Neuronal stem cell (in vitro differentiated cells): Measurements from ENCODE around the gene PPFIA1. TPM values are rescaled to one million over a fixed set of nuclear protein-coding genes. Genes with fewer than 3 reads are reported as not detected.

Experiments
- DNase-seq: peaks from one replicate; pipeline ENCODE4 v3.0.0-alpha.2; 2013; ENCODE audit warnings: low spot score
- H2AFZ ChIP-seq: one replicate; pipeline ENCODE4 v1.6.1; 2013; ENCODE audit warnings: mild to moderate bottlenecking, low read length, inconsistent platforms
- H2AK5ac ChIP-seq: 2 replicates; pipeline ENCODE4 v1.6.1; 2013; ENCODE audit warnings: low read depth, mild to moderate bottlenecking, inconsistent platforms, low read length, moderate library complexity, mixed read lengths
- H2BK120ac ChIP-seq: 2 replicates; pipeline ENCODE4 v1.6.1; 2013; ENCODE audit warnings: low read depth, mild to moderate bottlenecking, inconsistent platforms, low read length, moderate library complexity, mixed read lengths
- H2BK12ac ChIP-seq: one replicate; pipeline ENCODE4 v1.6.1; 2013; ENCODE audit warnings: low read length, inconsistent platforms
- H2BK15ac ChIP-seq: 2 replicates; pipeline ENCODE4 v1.6.1; 2013; ENCODE audit warnings: mild to moderate bottlenecking, low read length, inconsistent platforms, mixed read lengths
- H2BK5ac ChIP-seq: one replicate; pipeline ENCODE4 v1.6.1; 2013; ENCODE audit warnings: inconsistent platforms, mild to moderate bottlenecking, low read length, moderate library complexity
- H3K14ac ChIP-seq: one replicate; pipeline ENCODE4 v1.6.1; 2013; ENCODE audit warnings: low read length, inconsistent platforms
- H3K18ac ChIP-seq: 2 replicates; pipeline ENCODE4 v1.6.1; 2013; ENCODE audit warnings: low read length, inconsistent platforms
- H3K23ac ChIP-seq: 2 replicates; pipeline ENCODE4 v1.6.1; 2013; ENCODE audit warnings: low read depth, mild to moderate bottlenecking, mixed read lengths, low read length, inconsistent platforms; ENCODE audit not compliant: poor library complexity
- H3K27ac ChIP-seq: replicated peaks from 3 replicates; pipeline ENCODE4 v1.5.1; 2013; ENCODE audit warnings: low read length, inconsistent platforms
- H3K27me3 ChIP-seq, 3 experiments: 2 replicates each; pipeline ENCODE4 v1.6.1; 2013; ENCODE audit warnings: low read length in 3 of 3, mild to moderate bottlenecking in 2 of 3, inconsistent platforms in 1 of 3, low read depth in 1 of 3, mixed read lengths in 1 of 3, moderate library complexity in 1 of 3; ENCODE audit not compliant: control insufficient read depth in 3 of 3, insufficient read depth in 3 of 3
- H3K36me3 ChIP-seq, 2 donors: replicated peaks in 1 of 2; 2 replicates each; pipeline ENCODE4 v1.6.1; 2013; ENCODE audit warnings: low read length in 2 of 2; ENCODE audit not compliant: control insufficient read depth in 2 of 2, insufficient read depth in 2 of 2
- H3K4ac ChIP-seq: 2 replicates; pipeline ENCODE4 v1.6.1; 2013; ENCODE audit warnings: inconsistent platforms, mild to moderate bottlenecking, low read length, moderate library complexity
- H3K4me1 ChIP-seq, 2 donors: 1 replicate in 1 of 2; 2 replicates in 1 of 2; pipeline ENCODE4 v1.6.1; 2013; ENCODE audit warnings: low read length in 2 of 2, low read depth in 1 of 2; ENCODE audit not compliant: control insufficient read depth in 2 of 2, insufficient read depth in 1 of 2
- H3K4me2 ChIP-seq: one replicate; pipeline ENCODE4 v1.6.1; 2013; ENCODE audit warnings: mild to moderate bottlenecking, low read length, inconsistent platforms; ENCODE audit not compliant: insufficient read depth, poor library complexity, severe bottlenecking
- H3K4me3 ChIP-seq, 2 donors: 2 replicates each; pipeline ENCODE4 v1.5.1; 2013; ENCODE audit warnings: low read length in 2 of 2, mild to moderate bottlenecking in 2 of 2, inconsistent platforms in 1 of 2, moderate library complexity in 1 of 2
- H3K79me1 ChIP-seq: one replicate; pipeline ENCODE4 v1.6.1; 2013; ENCODE audit warnings: low read depth, mild to moderate bottlenecking, inconsistent platforms, low read length, moderate library complexity
- H3K9ac ChIP-seq: one replicate; pipeline ENCODE4 v1.6.1; 2013; ENCODE audit warnings: mild to moderate bottlenecking, low read depth, low read length, inconsistent platforms; ENCODE audit not compliant: poor library complexity
- H3K9me3 ChIP-seq, 2 donors: replicated peaks in 1 of 2; 2 replicates each; pipeline versions ENCODE3 to v1.6.1; 2013; ENCODE audit warnings: low read length in 2 of 2, mild to moderate bottlenecking in 2 of 2, inconsistent platforms in 1 of 2, low read depth in 1 of 2, mixed read lengths in 1 of 2, moderate library complexity in 1 of 2; ENCODE audit not compliant: control insufficient read depth in 2 of 2, insufficient read depth in 1 of 2
- H4K8ac ChIP-seq: one replicate; pipeline ENCODE4 v1.6.1; 2013; ENCODE audit warnings: low read depth, mild to moderate bottlenecking, inconsistent platforms, low read length, moderate library complexity
- H4K91ac ChIP-seq: one replicate; pipeline ENCODE4 v1.6.1; 2013; ENCODE audit warnings: low read length, low read depth, mild to moderate bottlenecking, inconsistent platforms; ENCODE audit not compliant: poor library complexity
- WGBS, 2 donors: extraction: QIAGEN DNeasy Blood & Tissue Kit; methylation state at CpG; one replicate each; pipeline ENCODE4 v1.1.7; 2013; ENCODE audit warnings: missing lambda C conversion rate in 2 of 2, mixed read lengths in 1 of 2; ENCODE audit not compliant: insufficient read length in 2 of 2, insufficient replicate concordance in 1 of 2; ENCODE audit errors: extremely low coverage in 2 of 2; 5-methylcytosine and 5-hydroxymethylcytosine counted together
- polyA plus RNA-seq, 2 experiments: library from polyadenylated mRNA; stranded (reverse); fragments of 200-250 nt; gene quantifications; one replicate each; pipeline ENCODE4 v1.2.3, GENCODE V29; 2013

Gene PPFIA1
- 27.6 TPM for polyA plus RNA-seq (2013, experiment 1 of 2)
- polyA plus RNA-seq (2013, experiment 2 of 2), result 28.2 TPM

GRCh38 chr11:70270104-70270876, at the start of gene PPFIA1:
Gene PPFIA1 (plus strand): TSS chr11:70270690. CDS start chr11:70272173, 1,483 bp downstream.
- peak within 1 kb of the TSS; percentile 97 for H3K18ac ChIP-seq
- H3K36me3 ChIP-seq, result peaks cover 14 to 35% of the 10 kb centered on the region in 2 donors
- H3K14ac ChIP-seq, result peak within 1 kb of the TSS; percentile 82
- peaks cover 6% of the 10 kb centered on the region for H3K79me1 ChIP-seq
- peak within 1 kb of the TSS; percentile 100 for H2AFZ ChIP-seq
- H3K4me1 ChIP-seq, result peaks cover 4 to 5% of the 10 kb centered on the region in 2 donors
- H2BK12ac ChIP-seq, result peak within 1 kb of the TSS; percentile 41
- peak within 1 kb of the TSS; percentile 97 for H3K23ac ChIP-seq
- H3K9ac ChIP-seq, result peak within 1 kb of the TSS; percentile 90
- H2BK120ac ChIP-seq, result no peak within 1 kb of the TSS
- H3K27ac ChIP-seq, result no peak within 1 kb of the TSS
- no CpG with 5 or more reads among the region's 99 CpGs for WGBS, 2 donors
- peaks cover 0 to 18% (median 6%) of the 10 kb centered on the region in 3 experiments for H3K27me3 ChIP-seq
- no peaks in the 10 kb centered on the region for H3K9me3 ChIP-seq
- H2BK5ac ChIP-seq, result peak within 1 kb of the TSS; percentile 66
- H4K8ac ChIP-seq, result no peak within 1 kb of the TSS
- H3K4me2 ChIP-seq, result peak within 1 kb of the TSS; percentile 96
- no peak within 1 kb of the TSS for H2BK15ac ChIP-seq
- no peak within 1 kb of the TSS for H4K91ac ChIP-seq
- H3K4me3 ChIP-seq, result peak within 1 kb of the TSS; percentile 92 to 99
- peak within 1 kb of the TSS; percentile 40 for H2AK5ac ChIP-seq
- DNase-seq, result peak; percentile 90
- no peak within 1 kb of the TSS for H3K4ac ChIP-seq

GRCh38 chr11:70220920-70221319, 49.6 kb upstream of the PPFIA1 start:
- no peak for DNase-seq
- Histone ChIP-seq H3K4me2 (no peak overlapping the region), H2AFZ (no peak overlapping the region), H2BK12ac (no peak overlapping the region), H3K4me1 (peaks cover 0 to 4% of the 10 kb centered on the region in 2 donors), H3K18ac (no peak overlapping the region), H3K4ac (no peak overlapping the region), H3K79me1 (no peaks in the 10 kb centered on the region), H4K91ac (no peak overlapping the region), H3K27me3 (peaks cover 0 to 3% (median 0%) of the 10 kb centered on the region in 3 experiments), H3K27ac (no peak overlapping the region), H2BK15ac (no peak overlapping the region), H3K9me3 (no peaks in the 10 kb centered on the region), H3K36me3 (no peaks in the 10 kb centered on the region), H2AK5ac (no peak overlapping the region), H2BK5ac (no peak overlapping the region), H3K9ac (no peak overlapping the region), H3K23ac (no peak overlapping the region), H4K8ac (no peak overlapping the region), H3K4me3 (no peak overlapping the region), H2BK120ac (no peak overlapping the region), H3K14ac (no peak overlapping the region)
- no CpG with 5 or more reads among the region's 1 CpG for WGBS, 2 donors

- Histone ChIP-seq H2AFZ (no peak overlapping the region), H3K4ac (no peak overlapping the region), H2BK15ac (no peak overlapping the region), H3K9ac (no peak overlapping the region), H3K79me1 (no peaks in the 10 kb centered on the region), H4K91ac (no peak overlapping the region), H3K14ac (no peak overlapping the region), H2BK120ac (no peak overlapping the region), H3K4me1 (no peaks in the 10 kb centered on the region), H3K9me3 (no peaks in the 10 kb centered on the region), H2BK5ac (no peak overlapping the region), H2AK5ac (no peak overlapping the region), H3K18ac (no peak overlapping the region), H3K27me3 (peaks cover 0 to 3% (median 0%) of the 10 kb centered on the region in 3 experiments), H4K8ac (no peak overlapping the region), H3K4me2 (no peak overlapping the region), H3K27ac (no peak overlapping the region), H2BK12ac (no peak overlapping the region), H3K23ac (peak overlapping the region; percentile 56), H3K4me3 (no peak overlapping the region), H3K36me3 (no peaks in the 10 kb centered on the region)
- no CpG with 5 or more reads among the region's 8 CpGs for WGBS, 2 donors
- DNase-seq, result no peak
Measured at GRCh38 chr11:70225681-70226177, 44.8 kb upstream of the PPFIA1 start.

- H4K8ac ChIP-seq, result no peak overlapping the region
- H2AFZ ChIP-seq, result no peak overlapping the region
- no peak overlapping the region for H2BK5ac ChIP-seq
- H3K18ac ChIP-seq, result peak overlapping the region; percentile 12
- H3K9me3 ChIP-seq, result no peaks in the 10 kb centered on the region
- no peaks in the 10 kb centered on the region for H3K36me3 ChIP-seq
- no peak overlapping the region for H3K4ac ChIP-seq
- peak overlapping the region; percentile 56 for H3K23ac ChIP-seq
- H2BK15ac ChIP-seq, result no peak overlapping the region
- H3K4me1 ChIP-seq, result peaks cover 0 to 1% of the 10 kb centered on the region in 2 donors
- H3K79me1 ChIP-seq, result no peaks in the 10 kb centered on the region
- no peak for DNase-seq
- H2BK12ac ChIP-seq, result no peak overlapping the region
- no peak overlapping the region for H3K4me2 ChIP-seq
- H3K27me3 ChIP-seq, result peaks cover 0 to 8% (median 0%) of the 10 kb centered on the region in 3 experiments
- WGBS, 2 donors, result no CpG with 5 or more reads among the region's 3 CpGs
- no peak overlapping the region for H3K27ac ChIP-seq
- H3K4me3 ChIP-seq, result no peak overlapping the region
- no peak overlapping the region for H3K14ac ChIP-seq
- peak overlapping the region; percentile 17 for H2AK5ac ChIP-seq
- no peak overlapping the region for H4K91ac ChIP-seq
- H3K9ac ChIP-seq, result peak overlapping the region; percentile 13
- no peak overlapping the region for H2BK120ac ChIP-seq
Measured at GRCh38 chr11:70226183-70226582, 44.3 kb upstream of the PPFIA1 start.
